NCI-H187 (cell line): Measurements from ENCODE around the gene PCDHB9.
"Not testable (repeated sequence)": the region's sequence is repeated elsewhere in the genome, so short reads cannot be mapped to it uniquely, and the experiment has no call there.

Source experiments
- DNase-seq, 2 experiments: peaks; one replicate each; lab custom pipeline; 2025; lab: John Stamatoyannopoulos, UW

Gene PCDHB9

DNA sequence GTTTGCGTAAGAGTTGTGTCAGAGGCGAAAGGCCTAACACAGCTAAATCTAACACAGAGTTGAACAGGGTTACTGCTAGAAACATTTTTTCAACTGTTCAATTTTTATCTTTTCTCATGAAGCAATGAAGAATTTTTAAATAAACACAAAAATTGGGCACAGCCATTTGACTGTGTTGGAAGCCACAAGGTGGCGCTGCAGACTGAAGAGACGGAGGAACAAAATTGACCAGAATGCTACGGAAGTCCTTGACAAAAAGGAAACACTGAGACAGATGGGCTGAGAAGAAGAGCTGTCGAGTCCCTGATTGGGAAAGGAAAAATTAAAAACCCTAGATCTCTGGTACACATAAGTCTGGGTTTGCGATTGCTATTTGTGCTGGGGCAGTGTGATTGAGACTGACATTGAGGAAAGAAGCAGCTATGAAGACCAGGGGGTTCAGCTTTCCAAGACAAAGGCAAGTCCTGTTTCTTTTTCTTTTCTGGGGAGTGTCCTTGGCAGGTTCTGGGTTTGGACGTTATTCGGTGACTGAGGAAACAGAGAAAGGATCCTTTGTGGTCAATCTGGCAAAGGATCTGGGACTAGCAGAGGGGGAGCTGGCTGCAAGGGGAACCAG lies at the start of gene PCDHB9:
Gene PCDHB9 (plus strand): TSS at position 265 of the 616 bp plus-strand sequence. CDS start 158 bp downstream, at position 423.
- DNase-seq = peak; percentile 6 to 22

DNA sequence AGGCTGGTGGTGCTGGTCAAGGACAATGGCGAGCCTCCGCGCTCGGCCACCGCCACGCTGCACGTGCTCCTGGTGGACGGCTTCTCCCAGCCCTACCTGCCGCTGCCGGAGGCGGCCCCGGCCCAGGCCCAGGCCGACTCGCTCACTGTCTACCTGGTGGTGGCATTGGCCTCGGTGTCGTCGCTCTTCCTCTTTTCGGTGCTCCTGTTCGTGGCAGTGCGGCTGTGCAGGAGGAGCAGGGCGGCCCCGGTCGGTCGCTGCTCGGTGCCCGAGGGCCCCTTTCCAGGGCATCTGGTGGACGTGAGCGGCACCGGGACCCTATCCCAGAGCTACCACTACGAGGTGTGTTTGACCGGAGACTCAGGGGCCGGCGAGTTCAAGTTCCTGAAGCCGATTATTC lies 49.6 kb upstream of the PCDHB9 start:
- not testable (repeated sequence) for DNase-seq

DNA sequence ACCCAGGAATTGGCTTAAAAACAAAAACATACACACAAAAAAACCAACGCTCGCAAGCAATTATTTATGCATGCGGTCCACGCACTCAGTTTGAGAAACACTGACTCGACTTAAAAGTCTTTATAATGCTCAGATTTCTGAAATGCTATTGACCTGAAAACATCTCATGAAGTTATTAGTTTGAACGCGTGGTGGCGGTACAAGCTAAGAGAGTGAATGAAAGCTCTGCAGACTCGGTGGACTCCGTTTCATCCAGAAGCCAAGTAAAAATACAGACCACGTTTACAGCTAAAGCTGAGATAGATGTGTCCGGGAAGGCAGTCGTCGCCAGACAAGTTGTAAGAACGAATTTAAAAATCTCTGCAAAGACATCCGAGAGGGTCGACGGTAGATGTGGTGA lies 37.1 kb upstream of the PCDHB9 start, which contains the start of gene PCDHB6:
Gene PCDHB6 (plus strand): TSS at position 246 of the 400 bp plus-strand sequence. CDS start 201 bp downstream, outside the sequence.
- DNase-seq = no peak

DNA sequence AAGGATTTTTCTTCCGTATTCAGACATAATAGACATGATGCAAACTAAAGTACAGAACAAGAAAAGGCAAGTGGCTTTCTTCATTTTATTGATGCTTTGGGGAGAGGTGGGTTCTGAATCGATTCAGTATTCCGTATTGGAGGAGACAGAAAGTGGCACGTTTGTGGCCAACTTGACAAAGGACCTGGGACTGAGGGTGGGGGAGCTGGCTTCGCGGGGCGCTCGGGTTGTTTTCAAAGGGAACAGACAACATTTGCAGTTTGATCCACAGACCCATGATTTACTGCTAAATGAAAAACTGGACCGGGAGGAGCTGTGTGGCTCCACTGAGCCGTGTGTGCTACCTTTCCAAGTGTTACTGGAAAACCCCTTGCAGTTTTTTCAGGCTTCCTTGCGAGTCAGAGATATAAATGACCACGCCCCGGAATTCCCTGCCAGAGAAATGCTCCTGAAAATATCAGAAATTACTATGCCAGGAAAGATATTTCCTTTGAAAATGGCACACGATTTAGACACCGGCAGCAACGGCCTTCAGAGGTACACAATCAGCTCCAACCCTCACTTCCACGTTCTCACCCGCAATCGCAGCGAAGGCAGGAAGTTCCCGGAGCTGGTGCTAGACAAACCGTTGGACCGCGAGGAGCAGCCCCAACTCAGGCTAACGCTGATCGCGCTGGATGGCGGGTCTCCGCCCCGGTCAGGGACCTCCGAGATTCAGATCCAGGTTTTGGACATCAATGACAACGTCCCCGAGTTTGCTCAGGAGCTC lies 36.6 kb upstream of the PCDHB9 start:
- no peak for DNase-seq

DNA sequence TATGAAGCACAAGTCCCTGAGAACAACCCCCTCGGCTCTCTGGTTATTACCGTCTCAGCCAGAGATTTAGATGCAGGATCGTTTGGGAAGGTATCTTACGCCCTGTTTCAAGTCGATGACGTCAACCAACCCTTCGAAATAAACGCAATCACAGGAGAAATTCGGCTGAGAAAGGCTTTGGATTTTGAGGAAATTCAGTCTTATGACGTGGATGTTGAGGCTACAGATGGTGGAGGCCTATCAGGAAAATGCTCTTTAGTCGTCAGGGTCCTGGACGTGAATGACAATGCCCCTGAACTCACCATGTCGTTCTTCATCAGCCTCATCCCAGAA lies 36.0 kb upstream of the PCDHB9 start:
- DNase-seq = no peak

DNA sequence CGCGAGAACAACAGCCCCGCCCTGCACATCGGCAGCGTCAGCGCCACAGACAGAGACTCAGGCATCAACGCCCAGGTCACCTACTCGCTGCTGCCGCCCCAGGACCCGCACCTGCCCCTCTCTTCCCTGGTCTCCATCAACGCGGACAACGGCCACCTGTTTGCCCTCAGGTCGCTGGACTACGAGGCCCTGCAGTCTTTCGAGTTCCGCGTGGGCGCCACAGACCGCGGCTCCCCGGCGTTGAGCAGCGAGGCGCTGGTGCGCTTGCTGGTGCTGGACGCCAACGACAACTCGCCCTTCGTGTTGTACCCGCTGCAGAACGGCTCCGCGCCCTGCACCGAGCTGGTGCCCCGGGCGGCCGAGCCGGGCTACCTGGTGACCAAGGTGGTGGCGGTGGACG lies 35.3 kb upstream of the PCDHB9 start:
- DNase-seq = not testable (repeated sequence)

DNA sequence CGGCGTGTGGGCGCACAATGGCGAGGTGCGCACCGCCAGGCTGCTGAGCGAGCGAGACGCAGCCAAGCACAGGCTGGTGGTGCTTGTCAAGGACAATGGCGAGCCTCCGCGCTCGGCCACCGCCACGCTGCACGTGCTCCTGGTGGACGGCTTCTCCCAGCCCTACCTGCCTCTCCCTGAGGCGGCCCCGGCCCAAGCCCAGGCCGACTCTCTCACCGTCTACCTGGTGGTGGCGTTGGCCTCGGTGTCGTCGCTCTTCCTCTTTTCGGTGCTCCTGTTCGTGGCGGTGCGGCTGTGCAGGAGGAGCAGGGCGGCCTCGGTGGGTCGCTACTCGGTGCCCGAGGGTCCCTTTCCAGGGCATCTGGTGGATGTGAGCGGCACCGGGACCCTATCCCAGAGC lies 34.9 kb upstream of the PCDHB9 start:
- DNase-seq = not testable (repeated sequence)

DNA sequence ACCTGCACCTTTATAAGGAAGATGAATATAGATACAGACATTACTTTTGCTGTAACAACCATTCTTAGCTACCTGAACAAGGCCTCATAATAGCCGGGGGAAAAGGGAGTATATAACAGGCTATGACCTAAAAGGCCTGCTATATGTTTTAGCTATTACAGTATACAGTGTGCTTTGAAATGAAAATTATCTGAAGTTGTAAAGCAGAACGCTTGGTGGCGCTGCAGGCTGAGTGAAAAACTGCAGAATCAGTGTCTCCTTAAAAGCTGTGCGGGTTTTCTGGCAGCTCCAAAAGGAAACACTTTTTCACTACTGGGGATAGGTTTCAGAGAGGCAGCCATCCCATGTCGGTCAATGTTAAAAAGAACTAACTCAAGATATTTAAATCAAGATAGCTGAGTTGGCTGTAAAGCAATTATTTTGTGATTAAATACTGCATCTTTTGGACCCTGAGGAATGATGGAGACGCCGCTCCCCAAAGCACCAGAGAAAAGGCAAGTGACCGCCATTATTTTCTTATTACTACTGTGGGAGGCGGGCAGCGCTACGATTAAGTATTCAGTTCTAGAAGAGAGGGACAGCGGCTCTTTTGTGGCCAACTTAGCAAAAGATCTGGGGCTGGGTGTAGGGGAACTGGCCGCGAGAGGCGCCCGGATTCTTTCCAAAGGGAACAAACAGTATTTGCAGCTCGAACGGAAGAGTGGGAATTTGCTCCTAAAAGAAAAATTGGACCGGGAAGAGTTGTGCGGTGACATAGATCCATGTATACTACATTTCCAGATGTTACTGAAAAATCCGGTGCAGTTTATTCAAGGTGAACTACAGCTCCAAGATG lies 31.2 kb upstream of the PCDHB9 start:
- peak in 1 of 2 experiments; percentile 49 for DNase-seq

DNA sequence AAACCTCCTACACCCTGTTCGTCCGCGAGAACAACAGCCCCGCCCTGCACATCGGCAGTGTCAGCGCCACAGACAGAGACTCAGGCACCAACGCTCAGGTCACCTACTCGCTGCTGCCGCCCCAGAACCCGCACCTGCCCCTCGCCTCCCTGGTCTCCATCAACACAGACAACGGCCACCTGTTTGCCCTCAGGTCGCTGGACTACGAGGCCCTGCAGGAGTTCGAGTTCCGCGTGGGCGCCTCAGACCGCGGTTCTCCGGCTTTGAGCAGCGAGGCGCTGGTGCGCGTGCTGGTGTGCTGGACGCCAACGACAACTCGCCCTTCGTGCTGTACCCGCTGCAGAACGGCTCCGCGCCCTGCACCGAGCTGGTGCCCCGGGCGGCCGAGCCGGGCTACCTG lies 29.6 kb upstream of the PCDHB9 start:
- not testable (repeated sequence) for DNase-seq

DNA sequence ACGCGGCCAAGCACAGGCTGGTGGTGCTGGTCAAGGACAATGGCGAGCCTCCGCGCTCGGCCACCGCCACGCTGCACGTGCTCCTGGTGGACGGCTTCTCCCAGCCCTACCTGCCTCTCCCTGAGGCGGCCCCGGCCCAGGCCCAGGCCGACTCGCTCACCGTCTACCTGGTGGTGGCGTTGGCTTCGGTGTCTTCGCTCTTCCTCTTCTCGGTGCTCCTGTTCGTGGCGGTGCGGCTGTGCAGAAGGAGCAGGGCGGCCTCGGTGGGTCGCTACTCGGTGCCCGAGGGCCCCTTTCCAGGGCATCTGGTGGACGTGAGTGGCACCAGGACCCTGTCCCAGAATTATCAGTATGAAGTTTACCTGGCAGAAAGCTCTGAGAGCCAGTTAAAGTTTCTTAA lies 29.1 kb upstream of the PCDHB9 start:
- not testable (repeated sequence) for DNase-seq

DNA sequence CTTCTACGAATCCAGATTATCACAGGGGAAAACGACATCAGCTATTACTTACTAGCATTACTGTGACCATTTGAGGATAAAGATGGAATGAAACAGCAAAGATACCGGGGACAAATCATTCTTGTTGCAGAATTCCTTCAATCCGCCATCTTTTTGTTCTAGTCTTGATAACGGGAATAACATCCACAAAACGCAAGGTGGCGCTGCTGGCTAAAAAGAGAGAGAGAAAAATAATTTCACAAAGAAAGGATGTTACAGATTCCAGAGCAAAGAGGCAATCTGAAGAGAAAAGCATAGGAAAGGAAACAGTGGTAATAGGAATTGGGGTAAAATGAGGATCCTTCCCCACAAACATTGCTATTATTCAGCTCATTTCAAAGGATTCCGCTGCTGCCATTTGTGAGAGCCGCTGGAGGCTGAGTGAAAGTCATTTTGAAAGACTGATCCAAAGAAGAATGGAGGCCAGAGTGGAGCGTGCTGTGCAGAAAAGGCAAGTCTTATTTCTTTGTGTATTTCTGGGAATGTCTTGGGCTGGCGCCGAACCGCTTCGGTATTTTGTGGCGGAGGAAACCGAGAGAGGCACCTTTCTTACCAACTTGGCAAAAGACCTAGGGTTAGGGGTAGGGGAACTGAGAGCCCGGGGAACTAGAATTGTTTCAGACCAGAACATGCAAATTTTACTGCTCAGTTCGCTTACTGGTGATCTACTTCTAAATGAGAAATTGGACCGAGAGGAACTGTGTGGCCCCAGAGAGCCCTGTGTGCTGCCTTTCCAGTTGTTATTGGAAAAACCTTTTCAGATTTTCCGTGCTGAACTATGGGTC lies 14.4 kb upstream of the PCDHB9 start, which contains the start of gene PCDHB7:
Gene PCDHB7 (plus strand): TSS at position 264 of the 824 bp plus-strand sequence. CDS start 192 bp downstream, at position 456.
- DNase-seq = no peak

DNA sequence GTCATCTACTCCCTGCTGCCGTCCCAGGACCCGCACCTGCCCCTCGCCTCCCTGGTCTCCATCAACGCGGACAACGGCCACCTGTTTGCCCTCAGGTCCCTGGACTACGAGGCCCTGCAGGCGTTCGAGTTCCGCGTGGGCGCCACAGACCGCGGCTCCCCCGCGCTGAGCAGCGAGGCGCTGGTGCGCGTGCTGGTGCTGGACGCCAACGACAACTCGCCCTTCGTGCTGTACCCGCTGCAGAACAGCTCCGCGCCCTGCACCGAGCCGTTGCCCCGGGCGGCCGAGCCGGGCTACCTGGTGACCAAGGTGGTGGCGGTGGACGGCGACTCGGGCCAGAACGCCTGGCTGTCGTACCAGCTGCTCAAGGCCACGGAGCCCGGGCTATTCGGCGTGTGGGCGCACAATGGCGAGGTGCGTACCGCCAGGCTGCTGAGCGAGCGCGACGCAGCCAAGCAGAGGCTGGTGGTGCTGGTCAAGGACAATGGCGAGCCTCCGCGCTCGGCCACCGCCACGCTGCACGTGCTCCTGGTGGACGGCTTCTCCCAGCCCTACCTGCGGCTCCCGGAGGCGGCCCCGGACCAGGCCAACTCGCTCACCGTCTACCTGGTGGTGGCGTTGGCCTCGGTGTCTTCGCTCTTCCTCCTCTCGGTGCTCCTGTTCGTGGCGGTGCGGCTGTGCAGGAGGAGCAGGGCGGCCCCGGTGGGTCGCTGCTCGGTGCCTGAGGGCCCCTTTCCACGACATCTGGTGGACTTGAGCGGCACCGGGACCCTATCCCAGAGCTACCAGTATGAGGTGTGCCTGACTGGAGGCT lies 12.5 kb upstream of the PCDHB9 start:
- not testable (repeated sequence) for DNase-seq

DNA sequence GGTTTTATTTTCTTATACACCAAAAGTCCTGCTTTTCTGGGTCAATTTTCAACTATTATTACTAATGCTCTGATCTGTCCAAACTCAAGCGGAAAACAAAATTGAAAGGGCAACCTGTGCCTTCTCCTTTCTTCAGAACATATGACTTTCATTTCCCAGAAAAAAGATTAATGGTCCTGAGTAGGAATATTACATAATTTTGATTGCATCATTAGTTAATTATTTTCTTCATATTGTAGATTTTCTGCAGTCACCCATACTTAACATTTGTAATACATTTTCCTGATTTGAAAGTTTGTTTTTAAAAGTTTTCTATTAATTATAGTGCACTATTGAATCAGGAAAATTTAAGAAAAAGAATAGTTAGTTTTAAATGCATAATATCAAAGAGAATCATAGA lies 11.0 kb upstream of the PCDHB9 start:
- DNase-seq = no peak

DNA sequence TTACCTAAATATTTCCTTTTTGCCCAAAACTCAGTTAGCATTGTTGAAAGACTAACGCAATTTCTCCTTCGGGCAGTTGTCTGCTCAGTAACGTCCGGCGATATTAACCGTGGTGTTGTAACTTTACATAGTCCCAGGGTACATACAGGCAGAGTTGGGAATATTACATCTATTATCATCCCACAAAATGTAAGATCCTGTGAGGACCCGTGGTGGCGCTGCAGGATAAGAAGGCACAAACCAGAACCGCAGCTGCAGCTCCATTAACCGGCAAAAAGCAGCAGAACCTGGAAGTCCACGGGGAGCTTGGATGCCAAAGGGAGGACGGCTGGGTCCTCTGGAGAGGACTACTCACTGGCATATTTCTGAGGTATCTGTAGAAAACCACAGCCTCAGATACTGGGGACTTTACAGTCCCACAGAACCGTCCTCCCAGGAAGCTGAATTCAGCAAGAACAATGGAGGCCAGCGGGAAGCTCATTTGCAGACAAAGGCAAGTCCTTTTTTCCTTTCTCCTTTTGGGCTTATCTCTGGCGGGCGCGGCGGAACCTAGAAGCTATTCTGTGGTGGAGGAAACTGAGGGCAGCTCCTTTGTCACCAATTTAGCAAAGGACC lies 9.3 kb upstream of the PCDHB9 start, which contains the start of gene PCDHB8:
Gene PCDHB8 (plus strand): TSS at position 214 of the 615 bp plus-strand sequence. CDS start 245 bp downstream, at position 459.
- not testable (repeated sequence) for DNase-seq

DNA sequence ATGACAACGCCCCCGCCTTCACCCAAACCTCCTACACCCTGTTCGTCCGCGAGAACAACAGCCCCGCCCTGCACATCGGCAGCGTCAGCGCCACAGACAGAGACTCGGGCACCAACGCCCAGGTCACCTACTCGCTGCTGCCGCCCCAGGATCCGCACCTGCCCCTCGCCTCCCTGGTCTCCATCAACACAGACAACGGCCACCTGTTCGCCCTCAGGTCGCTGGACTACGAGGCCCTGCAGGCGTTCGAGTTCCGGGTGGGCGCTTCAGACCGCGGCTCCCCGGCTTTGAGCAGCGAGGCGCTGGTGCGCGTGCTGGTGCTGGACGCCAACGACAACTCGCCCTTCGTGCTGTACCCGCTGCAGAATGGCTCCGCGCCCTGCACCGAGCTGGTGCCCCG lies 7.6 kb upstream of the PCDHB9 start:
- not testable (repeated sequence) for DNase-seq

DNA sequence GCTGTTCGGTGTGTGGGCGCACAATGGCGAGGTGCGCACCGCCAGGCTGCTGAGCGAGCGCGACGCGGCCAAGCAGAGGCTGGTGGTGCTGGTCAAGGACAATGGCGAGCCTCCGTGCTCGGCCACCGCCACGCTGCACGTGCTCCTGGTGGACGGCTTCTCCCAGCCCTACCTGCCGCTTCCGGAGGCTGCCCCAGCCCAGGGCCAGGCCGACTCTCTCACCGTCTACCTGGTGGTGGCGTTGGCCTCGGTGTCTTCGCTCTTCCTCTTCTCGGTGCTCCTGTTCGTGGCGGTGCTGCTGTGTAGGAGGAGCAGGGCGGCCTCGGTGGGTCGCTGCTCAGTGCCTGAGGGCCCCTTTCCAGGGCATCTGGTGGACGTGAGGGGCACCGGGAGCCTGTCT lies 7.1 kb upstream of the PCDHB9 start:
- not testable (repeated sequence) for DNase-seq

DNA sequence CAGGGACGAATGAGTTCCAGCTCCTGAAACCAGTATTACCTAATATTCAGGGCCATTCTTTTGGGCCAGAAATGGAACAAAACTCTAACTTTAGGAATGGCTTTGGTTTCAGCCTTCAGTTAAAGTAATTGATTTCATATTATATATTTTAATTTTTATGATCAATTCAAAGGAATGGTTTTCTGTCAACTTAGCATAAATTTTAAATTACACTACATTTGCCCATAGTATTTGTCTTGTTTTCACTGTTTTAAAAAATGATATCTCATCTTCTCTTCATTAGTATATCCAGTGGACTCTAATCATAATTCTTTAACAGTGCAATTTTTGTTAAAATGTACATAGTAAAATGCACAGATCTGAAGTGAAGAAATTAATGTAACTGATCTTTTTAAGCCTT lies 6.6 kb upstream of the PCDHB9 start:
- DNase-seq = no peak

DNA sequence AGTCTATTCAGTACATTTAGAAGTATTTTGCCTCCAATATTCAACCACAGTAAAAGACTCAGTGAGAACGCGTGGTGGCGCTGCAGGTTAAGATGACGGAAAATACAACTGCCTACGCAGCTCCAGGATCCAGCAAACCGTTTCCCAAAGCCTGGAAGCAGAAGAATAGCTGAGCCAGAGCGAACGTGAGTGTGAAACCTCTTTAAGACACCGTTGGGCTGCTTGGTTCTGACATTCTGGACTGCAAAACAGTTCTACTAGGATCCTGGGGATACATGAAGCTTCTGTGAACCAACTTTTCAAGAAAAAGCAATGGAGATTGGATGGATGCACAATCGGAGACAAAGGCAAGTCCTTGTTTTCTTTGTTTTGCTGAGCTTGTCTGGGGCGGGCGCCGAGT lies 4.7 kb upstream of the PCDHB9 start, which contains the start of gene PCDHB16:
Gene PCDHB16 (plus strand): TSS at position 140 of the 400 bp plus-strand sequence. CDS start 173 bp downstream, at position 313.
- DNase-seq = no peak

DNA sequence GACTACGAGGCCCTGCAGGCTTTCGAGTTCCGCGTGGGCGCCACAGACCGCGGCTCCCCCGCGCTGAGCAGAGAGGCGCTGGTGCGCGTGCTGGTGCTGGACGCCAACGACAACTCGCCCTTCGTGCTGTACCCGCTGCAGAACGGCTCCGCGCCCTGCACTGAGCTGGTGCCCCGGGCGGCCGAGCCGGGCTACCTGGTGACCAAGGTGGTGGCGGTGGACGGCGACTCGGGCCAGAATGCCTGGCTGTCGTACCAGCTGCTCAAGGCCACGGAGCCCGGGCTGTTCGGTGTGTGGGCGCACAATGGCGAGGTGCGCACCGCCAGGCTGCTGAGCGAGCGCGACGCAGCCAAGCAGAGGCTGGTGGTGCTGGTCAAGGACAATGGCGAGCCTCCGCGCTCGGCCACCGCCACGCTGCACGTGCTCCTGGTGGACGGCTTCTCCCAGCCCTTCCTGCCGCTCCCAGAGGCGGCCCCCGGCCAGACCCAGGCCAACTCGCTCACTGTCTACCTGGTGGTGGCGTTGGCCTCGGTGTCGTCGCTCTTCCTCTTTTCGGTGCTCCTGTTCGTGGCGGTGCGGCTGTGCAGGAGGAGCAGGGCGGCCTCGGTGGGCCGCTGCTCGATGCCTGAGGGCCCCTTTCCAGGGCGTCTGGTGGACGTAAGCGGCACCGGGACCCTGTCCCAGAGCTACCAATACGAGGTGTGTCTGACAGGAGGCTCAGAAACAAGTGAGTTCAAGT lies 2.7 kb upstream of the PCDHB9 start:
- not testable (repeated sequence) for DNase-seq
